Choroid plexus epithelial cell (primary cell): Measurements from ENCODE around the gene CCDC174.

Source experiments
- DNase-seq: peaks from one replicate; pipeline ENCODE4 v3.0.0-alpha.2; 2010; ENCODE audit warnings: low read depth
- H3K4me3 ChIP-seq: 2 replicates; pipeline ENCODE4 v1.5.1; 2011; ENCODE audit warnings: low read depth, mild to moderate bottlenecking, control low read depth, low read length, moderate library complexity
- TF ChIP-seq, protein P1 (sequence below): conservative IDR thresholded peaks from 2 replicates; pipeline ENCODE4 v1.5.1; 2011; ENCODE audit warnings: low read depth, mild to moderate bottlenecking, control low read depth, inconsistent platforms, low read length, moderate library complexity

The CCDC174 gene

DNA sequence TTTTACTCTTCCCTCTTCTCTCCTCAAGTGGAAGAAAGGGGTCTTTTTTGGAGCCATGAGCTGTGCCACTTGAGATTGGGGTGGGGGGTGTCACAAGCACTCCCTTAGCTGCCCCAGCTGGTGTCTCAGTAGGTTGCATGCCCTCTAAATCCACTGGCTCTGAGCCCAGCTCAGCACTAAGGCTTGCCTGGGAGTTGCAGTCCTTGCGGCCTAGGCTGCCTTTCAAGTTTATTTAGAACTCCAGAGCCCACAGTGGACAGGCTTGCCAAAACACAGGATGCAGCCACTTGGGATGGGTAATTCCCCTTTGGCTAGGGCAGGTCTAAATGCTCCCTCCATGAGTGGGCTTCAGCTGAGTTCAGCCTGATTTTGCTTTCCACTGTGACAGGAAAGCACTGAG is 48.1 kb downstream of the CCDC174 start:
- H3K4me3 ChIP-seq, result no peak overlapping the region
- no peak for DNase-seq

DNA sequence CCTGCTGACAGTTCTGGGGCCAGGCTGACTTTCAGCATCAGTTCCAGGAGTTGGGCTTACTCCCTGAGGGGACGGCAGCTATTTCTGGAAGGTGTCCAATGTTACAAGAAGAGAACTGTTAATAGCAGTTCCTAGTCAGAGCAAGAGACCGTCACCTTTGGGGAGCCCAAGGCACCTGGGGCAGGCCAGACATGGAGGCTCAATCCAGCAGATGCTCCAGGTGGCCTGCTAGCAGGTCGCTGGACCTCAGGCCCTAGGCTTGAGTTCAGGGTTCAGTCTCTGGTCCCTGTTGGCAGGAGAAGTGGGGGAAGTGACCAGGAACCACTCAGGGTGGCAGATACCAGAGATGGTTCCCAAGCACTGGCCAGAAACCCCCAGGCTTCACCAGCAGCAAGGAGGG is 49.3 kb downstream of the CCDC174 start:
- TF ChIP-seq, protein P1, sequence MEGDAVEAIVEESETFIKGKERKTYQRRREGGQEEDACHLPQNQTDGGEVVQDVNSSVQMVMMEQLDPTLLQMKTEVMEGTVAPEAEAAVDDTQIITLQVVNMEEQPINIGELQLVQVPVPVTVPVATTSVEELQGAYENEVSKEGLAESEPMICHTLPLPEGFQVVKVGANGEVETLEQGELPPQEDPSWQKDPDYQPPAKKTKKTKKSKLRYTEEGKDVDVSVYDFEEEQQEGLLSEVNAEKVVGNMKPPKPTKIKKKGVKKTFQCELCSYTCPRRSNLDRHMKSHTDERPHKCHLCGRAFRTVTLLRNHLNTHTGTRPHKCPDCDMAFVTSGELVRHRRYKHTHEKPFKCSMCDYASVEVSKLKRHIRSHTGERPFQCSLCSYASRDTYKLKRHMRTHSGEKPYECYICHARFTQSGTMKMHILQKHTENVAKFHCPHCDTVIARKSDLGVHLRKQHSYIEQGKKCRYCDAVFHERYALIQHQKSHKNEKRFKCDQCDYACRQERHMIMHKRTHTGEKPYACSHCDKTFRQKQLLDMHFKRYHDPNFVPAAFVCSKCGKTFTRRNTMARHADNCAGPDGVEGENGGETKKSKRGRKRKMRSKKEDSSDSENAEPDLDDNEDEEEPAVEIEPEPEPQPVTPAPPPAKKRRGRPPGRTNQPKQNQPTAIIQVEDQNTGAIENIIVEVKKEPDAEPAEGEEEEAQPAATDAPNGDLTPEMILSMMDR, result no peak
- no peak for DNase-seq
- H3K4me3 ChIP-seq, result no peak overlapping the region

More for the DNA sequence above, 48.1 kb downstream of the CCDC174 start:
- TF ChIP-seq, protein P1, result no peak

DNA sequence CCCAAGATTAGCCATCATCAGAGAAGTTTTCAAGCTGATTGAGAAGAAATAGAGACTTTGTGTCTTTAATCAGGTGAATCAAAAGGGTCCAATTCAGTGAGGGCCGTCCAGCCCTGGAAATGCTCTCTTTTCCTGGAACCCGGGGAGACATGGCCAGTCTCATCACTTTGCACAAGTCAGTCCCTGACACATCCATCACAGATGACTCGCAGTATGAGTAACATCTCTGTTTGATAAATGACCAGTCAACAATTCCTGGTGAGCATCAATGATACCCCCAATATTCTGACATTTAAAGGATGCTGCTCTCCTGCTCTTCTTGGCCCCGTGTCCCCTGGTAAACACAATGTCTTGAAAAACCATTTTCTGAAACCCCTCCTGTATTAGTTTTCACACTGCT is 50.1 kb downstream of the CCDC174 start:
- TF ChIP-seq, protein P1, result no peak
- no peak for DNase-seq
- no peak overlapping the region for H3K4me3 ChIP-seq

DNA sequence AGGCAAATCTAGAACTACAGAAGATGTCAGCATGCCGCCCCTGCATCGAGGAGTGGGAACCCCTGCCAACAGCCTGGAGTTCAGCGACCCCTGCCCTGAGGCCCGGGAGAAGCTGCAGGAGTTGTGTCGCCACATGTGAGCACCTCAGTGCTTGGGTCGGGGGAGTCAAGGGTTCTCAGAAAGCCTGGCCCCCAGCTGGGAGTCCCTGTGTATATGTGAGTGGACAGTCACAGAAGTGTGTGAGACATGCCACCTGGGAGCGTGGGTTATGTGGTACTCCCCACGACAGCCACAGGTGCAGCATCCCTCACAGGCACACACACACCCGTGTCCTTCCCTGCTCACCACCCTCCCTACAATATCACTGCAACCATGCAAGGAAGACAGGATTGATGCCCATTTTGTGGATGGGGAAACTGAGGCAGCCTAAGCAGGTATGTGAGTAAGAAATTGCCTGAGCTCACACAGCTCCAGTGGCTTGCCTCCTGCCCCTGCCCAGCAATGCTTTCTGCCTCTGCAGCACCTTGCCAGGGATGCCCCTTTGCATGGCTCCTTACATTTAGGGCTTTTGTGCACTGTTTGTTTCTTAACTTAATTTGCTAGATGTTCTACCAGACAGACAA is 51.7 kb downstream of the CCDC174 start:
- no peak for DNase-seq
- TF ChIP-seq, protein P1, result no peak
- H3K4me3 ChIP-seq, result no peak overlapping the region

DNA sequence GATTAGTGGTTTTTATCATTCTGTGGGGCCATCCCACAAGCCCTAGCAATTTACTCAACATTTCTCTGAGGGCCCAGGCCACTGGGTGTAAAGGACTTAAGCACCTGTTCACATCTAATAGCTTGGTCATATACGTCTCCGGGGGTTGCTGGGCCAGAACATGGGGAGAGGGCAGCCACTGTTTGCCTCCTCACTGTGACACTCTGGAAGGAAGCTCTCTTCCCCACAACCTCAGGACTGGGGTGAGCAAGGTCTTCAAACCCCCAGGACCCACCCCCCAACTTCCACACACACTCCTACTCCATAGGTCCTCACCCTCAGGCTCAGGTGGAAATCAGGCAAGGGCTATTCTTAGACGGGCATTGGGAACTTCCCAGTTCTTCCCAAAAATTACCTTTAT is 52.2 kb downstream of the CCDC174 start:
- DNase-seq, result no peak
- TF ChIP-seq, protein P1, result no peak
- no peak overlapping the region for H3K4me3 ChIP-seq

DNA sequence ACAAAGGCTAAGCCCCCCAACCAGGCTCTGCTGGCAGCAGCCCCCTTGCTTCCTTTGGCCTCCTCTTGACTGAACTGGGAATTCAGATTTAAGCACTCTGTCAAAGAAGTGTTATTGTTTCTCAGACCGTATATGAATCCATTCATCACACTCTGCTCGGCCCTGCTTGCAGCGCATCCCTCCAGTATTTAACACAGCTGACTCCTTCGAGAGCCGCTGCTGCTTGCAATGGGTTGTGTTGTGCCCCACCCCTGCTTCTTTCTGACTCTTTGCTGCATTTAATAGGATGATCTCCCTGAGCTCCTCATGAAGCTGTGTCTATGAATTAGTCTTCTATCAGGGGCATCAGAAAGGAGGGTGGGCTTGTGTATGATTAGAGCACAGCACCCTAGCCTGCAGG is 54.5 kb downstream of the CCDC174 start:
- H3K4me3 ChIP-seq, result no peak overlapping the region
- DNase-seq, result no peak
- TF ChIP-seq, protein P1, result no peak

DNA sequence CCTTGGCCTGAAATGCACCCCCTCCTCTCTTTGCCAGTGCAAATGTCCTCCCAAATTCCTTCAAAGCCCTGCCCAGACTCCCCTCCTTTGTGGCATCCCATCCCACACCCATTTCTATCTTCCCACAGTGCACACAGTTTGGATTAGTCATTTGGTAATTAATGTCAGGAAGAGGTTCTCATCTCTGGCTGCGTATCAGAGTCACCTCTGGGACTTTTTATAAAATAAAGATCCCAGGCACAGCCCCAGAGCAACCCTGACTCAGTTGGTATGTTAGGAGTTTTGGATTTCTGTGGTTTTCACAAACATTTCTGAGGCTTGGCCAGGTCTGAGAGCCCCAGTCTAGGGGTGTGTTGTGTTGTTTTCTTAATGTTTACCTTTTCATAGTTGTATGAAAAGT is 65.0 kb downstream of the CCDC174 start:
- TF ChIP-seq, protein P1, result no peak

More for the DNA sequence above, 65.0 kb downstream of the CCDC174 start:
- DNase-seq, result no peak
- H3K4me3 ChIP-seq, result no peak overlapping the region
